ENCODE measurements around the gene TMF1.

TMF1 gene

DNA sequence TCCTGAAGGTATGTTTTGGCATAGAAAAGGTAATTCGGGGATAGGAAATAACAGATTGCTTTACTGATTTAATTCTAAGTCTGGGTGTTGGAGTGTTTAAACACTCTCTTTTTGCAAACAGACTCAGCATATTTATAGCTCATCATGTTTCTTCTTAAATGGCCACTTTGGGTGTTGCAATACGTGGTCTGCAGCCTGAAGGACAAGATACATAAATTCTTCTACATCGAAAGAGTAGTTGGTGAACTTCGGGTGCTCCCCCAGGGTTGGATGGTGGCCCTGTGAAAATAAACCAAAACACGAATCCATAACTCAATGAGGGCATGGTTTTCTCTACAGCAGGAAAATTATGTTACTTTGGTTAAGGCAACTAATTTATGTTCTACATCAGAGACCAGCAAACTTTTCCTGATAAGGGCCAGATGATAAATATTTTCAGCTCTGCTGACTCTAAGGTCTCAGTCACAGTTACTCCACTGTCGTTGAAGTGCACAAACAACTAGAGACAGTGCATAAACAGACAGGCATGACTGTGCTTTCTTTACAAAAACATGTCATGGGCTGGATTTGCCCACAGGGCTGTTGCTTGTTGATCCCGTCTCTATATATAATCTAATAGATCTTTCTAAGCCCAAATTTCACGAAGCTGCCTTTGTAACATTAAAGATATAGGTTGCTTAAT is 74.5 kb downstream of the TMF1 start:
- POLR2A ChIA-PET, result no interaction called here
- DNase-seq (ENCODE audit: extremely low spot score), result no peak
- no peak for TF ChIP-seq ZNF384 (IDR thresholded peaks at IDR 0.05)
- no peak for TF ChIP-seq L3MBTL2 (conservative IDR thresholded peaks at IDR 0.05)
- CTCF ChIA-PET, result no interaction called here

GRCh38 chr3:68974711-68975110 is 77.4 kb downstream of the TMF1 start:
- CTCF ChIA-PET, result interaction anchor here (0.6 kb wide), 1 partner anchor 65 kb away, joined by 3 read pairs; no protein-coding TSS in a partner anchor
- no peak for DNase-seq (ENCODE audit: extremely low spot score)
- no peak for TF ChIP-seq FOXA1 (IDR thresholded peaks at IDR 0.05)
- no peak for TF ChIP-seq SUZ12 (IDR thresholded peaks at IDR 0.05)
- TF ChIP-seq FOXK2 (IDR thresholded peaks at IDR 0.05), result no peak
- no peak for TF ChIP-seq LEF1 (IDR thresholded peaks at IDR 0.05; ENCODE audit: borderline replicate concordance)
- no peak for TF ChIP-seq BHLHE40 (IDR thresholded peaks at IDR 0.05; ENCODE audit: borderline replicate concordance)
- TF ChIP-seq CTBP1 (IDR thresholded peaks at IDR 0.05; ENCODE audit: borderline replicate concordance), result no peak
- TF ChIP-seq ELF4 (IDR thresholded peaks at IDR 0.05), result no peak
- TF ChIP-seq HDGF (IDR thresholded peaks at IDR 0.05; ENCODE audit: borderline replicate concordance), result no peak
- TF ChIP-seq PKNOX1 (IDR thresholded peaks at IDR 0.05), result no peak
- no peak for TF ChIP-seq ZNF384 (IDR thresholded peaks at IDR 0.05)
- TF ChIP-seq SP1 (IDR thresholded peaks at IDR 0.05), result no peak
- no peak for TF ChIP-seq FOXM1 (IDR thresholded peaks at IDR 0.05; ENCODE audit: borderline replicate concordance)
- no peak for TF ChIP-seq L3MBTL2 (conservative IDR thresholded peaks at IDR 0.05)
- TF ChIP-seq TARDBP (IDR thresholded peaks at IDR 0.05), result no peak
- TF ChIP-seq ARNT (IDR thresholded peaks at IDR 0.05), result no peak
- no peak for TF ChIP-seq NFRKB (IDR thresholded peaks at IDR 0.05)
- POLR2A ChIA-PET, result no interaction called here

DNA sequence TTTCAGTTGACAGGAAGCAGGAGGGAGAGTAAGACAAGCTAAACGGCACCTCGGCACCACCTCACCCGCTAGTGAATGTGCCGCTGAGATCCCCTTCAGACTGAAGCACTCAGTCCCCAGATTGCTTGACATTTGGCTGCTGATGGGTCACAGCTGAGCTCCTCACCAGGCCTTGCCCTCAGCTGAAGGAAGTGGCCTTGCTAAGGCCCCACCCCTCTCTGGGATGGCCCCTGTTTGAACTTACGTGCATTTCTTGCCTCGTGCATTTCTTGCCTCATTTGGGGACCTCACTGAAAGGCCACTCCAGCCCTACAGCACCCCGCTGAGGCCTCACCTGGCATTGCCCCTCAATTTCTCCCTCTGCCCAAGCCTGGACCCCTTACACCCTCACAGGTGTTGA is 78.5 kb downstream of the TMF1 start:
- CTCF ChIA-PET, result no interaction called here

DNA sequence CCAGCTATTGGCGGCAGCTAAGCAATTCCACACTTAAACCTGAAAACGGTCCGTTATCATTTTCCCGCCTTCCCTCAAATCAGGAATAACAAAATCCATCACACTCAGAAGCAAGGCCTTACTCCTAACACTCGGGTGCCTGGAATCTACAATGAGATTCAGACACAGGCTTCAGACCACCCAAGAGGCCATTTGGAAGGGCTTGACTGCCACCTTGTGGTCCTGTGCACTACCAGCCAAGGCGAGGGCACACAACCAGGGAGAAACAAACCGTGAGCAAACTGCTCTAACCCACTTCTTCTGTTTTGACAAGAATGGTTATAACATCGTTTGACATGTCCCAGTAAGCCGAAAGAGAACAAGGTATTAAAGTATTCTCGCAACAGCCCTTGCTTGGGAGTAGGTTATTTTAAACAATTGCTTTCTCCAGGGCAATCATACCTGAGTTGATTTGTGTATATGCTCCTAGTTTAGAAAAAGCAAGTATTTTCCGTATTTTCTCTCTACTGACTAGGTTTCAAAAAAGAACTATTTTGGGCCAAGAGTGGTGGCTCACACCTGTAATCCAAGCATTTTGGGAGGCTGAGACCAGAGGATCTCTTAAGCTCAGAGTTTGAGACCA is 79.7 kb downstream of the TMF1 start:
- DNase-seq (ENCODE audit: extremely low spot score), result peak; percentile 83
- ChIA-PET CTCF (interaction anchor here (0.6 to 1.7 kb wide), 4 partner anchors 30 to 1992 kb away, joined by 3 to 6 read pairs (median 3); no protein-coding TSS in a partner anchor), POLR2A (no interaction called here)
- TF ChIP-seq PKNOX1 (IDR thresholded peaks at IDR 0.05) (no peak), SP1 (IDR thresholded peaks at IDR 0.05) (no peak), NFRKB (IDR thresholded peaks at IDR 0.05) (no peak)

More for the DNA sequence above, 78.5 kb downstream of the TMF1 start:
- DNase-seq (ENCODE audit: extremely low spot score), result no peak
- POLR2A ChIA-PET, result no interaction called here
- no peak for TF ChIP-seq TARDBP (IDR thresholded peaks at IDR 0.05)
- TF ChIP-seq BHLHE40 (IDR thresholded peaks at IDR 0.05; ENCODE audit: borderline replicate concordance), result no peak
- TF ChIP-seq L3MBTL2 (conservative IDR thresholded peaks at IDR 0.05), result no peak
- TF ChIP-seq HDGF (IDR thresholded peaks at IDR 0.05; ENCODE audit: borderline replicate concordance), result no peak
- no peak for TF ChIP-seq ARNT (IDR thresholded peaks at IDR 0.05)
- no peak for TF ChIP-seq FOXM1 (IDR thresholded peaks at IDR 0.05; ENCODE audit: borderline replicate concordance)

Data from HEK293T (cell line).